Fibroblast of skin of abdomen (primary cell): Measurements from ENCODE around the gene TLX3.
A peak's percentile ranks its signal among the peaks of the same experiment; 100 is the strongest.
"Not testable (repeated sequence)": the region's sequence is repeated elsewhere in the genome, so short reads cannot be mapped to it uniquely, and the experiment has no call there.

Experiments
- DNase-seq: peaks from one replicate; pipeline ENCODE4 v3.0.0-alpha.2; 2013

Gene TLX3

GRCh38 chr5:171323806-171324632 lies 15.0 kb downstream of the TLX3 start:
- no peak for DNase-seq

- DNase-seq: no peak
Measured at GRCh38 chr5:171330021-171330420, 21.0 kb downstream of the TLX3 start.

- no peak for DNase-seq
Measured at GRCh38 chr5:171335616-171336015, 26.6 kb downstream of the TLX3 start.

GRCh38 chr5:171336521-171337209 lies 27.6 kb downstream of the TLX3 start:
- DNase-seq: peak; percentile 67

GRCh38 chr5:171337210-171337569 lies 28.1 kb downstream of the TLX3 start:
- DNase-seq: no peak

- no peak for DNase-seq
Measured at GRCh38 chr5:171340042-171340441, 31.0 kb downstream of the TLX3 start.

GRCh38 chr5:171340491-171340890 lies 31.4 kb downstream of the TLX3 start:
- DNase-seq: no peak

GRCh38 chr5:171342362-171343111 lies 33.5 kb downstream of the TLX3 start:
- DNase-seq: peak; percentile 56

GRCh38 chr5:171344936-171345608 lies 36.0 kb downstream of the TLX3 start:
- no peak for DNase-seq

GRCh38 chr5:171351536-171352073 lies 42.6 kb downstream of the TLX3 start:
- DNase-seq: no peak

- no peak for DNase-seq
Measured at GRCh38 chr5:171355302-171355724, 46.3 kb downstream of the TLX3 start.

GRCh38 chr5:171357843-171358242 lies 48.8 kb downstream of the TLX3 start:
- no peak for DNase-seq

GRCh38 chr5:171361151-171361550 lies 52.1 kb downstream of the TLX3 start:
- not testable (repeated sequence) for DNase-seq
